ENCODE measurements around the gene FLACC1. TPM values are rescaled to one million over a fixed set of nuclear protein-coding genes. Genes with fewer than 3 reads are reported as not detected.

Gene FLACC1
- total RNA-seq, 1 donor from 2014 or later = 1.2 TPM

GRCh38 chr2:201327678-201328077 is 29.5 kb downstream of the FLACC1 start:
- no peaks in the 10 kb centered on the region for H3K4me1 Mint-ChIP-seq (ENCODE audit: low read depth, unreplicated experiment)
- no peak overlapping the region for H3K4me3 Mint-ChIP-seq (ENCODE audit: unreplicated experiment)
- no peak for TF ChIP-seq CTCF (IDR thresholded peaks at IDR 0.05; ENCODE audit: partially characterized antibody, unreplicated experiment)
- DNase-seq = no peak
- H3K9me3 Mint-ChIP-seq (ENCODE audit: unreplicated experiment) = peaks cover 2% of the 10 kb centered on the region
- H3K27me3 Mint-ChIP-seq (ENCODE audit: unreplicated experiment) = no peaks in the 10 kb centered on the region
- H3K27ac Mint-ChIP-seq (ENCODE audit: unreplicated experiment) = no peak overlapping the region
- peaks cover 16% of the 10 kb centered on the region for H3K36me3 Mint-ChIP-seq (ENCODE audit: unreplicated experiment)

GRCh38 chr2:201322772-201323171 is 34.4 kb downstream of the FLACC1 start:
- peaks cover 9% of the 10 kb centered on the region for H3K9me3 Mint-ChIP-seq (ENCODE audit: unreplicated experiment)
- no peak overlapping the region for H3K4me3 Mint-ChIP-seq (ENCODE audit: unreplicated experiment)
- H3K4me1 Mint-ChIP-seq (ENCODE audit: low read depth, unreplicated experiment) = no peaks in the 10 kb centered on the region
- peaks cover 5% of the 10 kb centered on the region for H3K27me3 Mint-ChIP-seq (ENCODE audit: unreplicated experiment)
- no peak for TF ChIP-seq CTCF (IDR thresholded peaks at IDR 0.05; ENCODE audit: partially characterized antibody, unreplicated experiment)
- no peak for DNase-seq
- no peak overlapping the region for H3K27ac Mint-ChIP-seq (ENCODE audit: unreplicated experiment)
- peaks cover 30% of the 10 kb centered on the region for H3K36me3 Mint-ChIP-seq (ENCODE audit: unreplicated experiment)

- no peak overlapping the region for H3K4me3 Mint-ChIP-seq (ENCODE audit: unreplicated experiment)
- TF ChIP-seq CTCF (IDR thresholded peaks at IDR 0.05; ENCODE audit: partially characterized antibody, unreplicated experiment) = no peak
These were observed 36.4 kb downstream of the FLACC1 start for GRCh38 chr2:201320701-201321100.

GRCh38 chr2:201320257-201320656 is 36.9 kb downstream of the FLACC1 start:
- peaks cover 22% of the 10 kb centered on the region for H3K36me3 Mint-ChIP-seq (ENCODE audit: unreplicated experiment)
- H3K4me3 Mint-ChIP-seq (ENCODE audit: unreplicated experiment) = no peak overlapping the region
- TF ChIP-seq CTCF (IDR thresholded peaks at IDR 0.05; ENCODE audit: partially characterized antibody, unreplicated experiment) = no peak
- no peak overlapping the region for H3K27ac Mint-ChIP-seq (ENCODE audit: unreplicated experiment)
- DNase-seq = no peak
- H3K27me3 Mint-ChIP-seq (ENCODE audit: unreplicated experiment) = peaks cover 5% of the 10 kb centered on the region
- H3K9me3 Mint-ChIP-seq (ENCODE audit: unreplicated experiment) = peaks cover 9% of the 10 kb centered on the region
- no peaks in the 10 kb centered on the region for H3K4me1 Mint-ChIP-seq (ENCODE audit: low read depth, unreplicated experiment)

More at GRCh38 chr2:201320701-201321100, 36.4 kb downstream of the FLACC1 start:
- peaks cover 5% of the 10 kb centered on the region for H3K27me3 Mint-ChIP-seq (ENCODE audit: unreplicated experiment)
- no peak for DNase-seq
- H3K4me1 Mint-ChIP-seq (ENCODE audit: low read depth, unreplicated experiment) = no peaks in the 10 kb centered on the region
- H3K27ac Mint-ChIP-seq (ENCODE audit: unreplicated experiment) = no peak overlapping the region
- peaks cover 9% of the 10 kb centered on the region for H3K9me3 Mint-ChIP-seq (ENCODE audit: unreplicated experiment)
- H3K36me3 Mint-ChIP-seq (ENCODE audit: unreplicated experiment) = peaks cover 26% of the 10 kb centered on the region

GRCh38 chr2:201319511-201319910 is 37.6 kb downstream of the FLACC1 start:
- Mint-ChIP-seq H3K27ac (ENCODE audit: unreplicated experiment) (no peak overlapping the region), H3K36me3 (ENCODE audit: unreplicated experiment) (peaks cover 21% of the 10 kb centered on the region), H3K4me3 (ENCODE audit: unreplicated experiment) (no peak overlapping the region), H3K4me1 (ENCODE audit: low read depth, unreplicated experiment) (no peaks in the 10 kb centered on the region), H3K9me3 (ENCODE audit: unreplicated experiment) (peaks cover 9% of the 10 kb centered on the region), H3K27me3 (ENCODE audit: unreplicated experiment) (peaks cover 5% of the 10 kb centered on the region)
- no peak for DNase-seq
- no peak for TF ChIP-seq CTCF (IDR thresholded peaks at IDR 0.05; ENCODE audit: partially characterized antibody, unreplicated experiment)

Measured in glutamatergic neuron (in vitro differentiated cells).